Measurements from ENCODE around the gene FGFR2. TPM values are rescaled to one million over a fixed set of nuclear protein-coding genes. Genes with fewer than 3 reads are reported as not detected.

The FGFR2 gene
- total and polyA plus RNA-seq, 9 of the 15 experiments (the other 6 are each of a cell fraction or from before 2014, with no cell fraction given), result 0.20 TPM; not detected in 8

DNA sequence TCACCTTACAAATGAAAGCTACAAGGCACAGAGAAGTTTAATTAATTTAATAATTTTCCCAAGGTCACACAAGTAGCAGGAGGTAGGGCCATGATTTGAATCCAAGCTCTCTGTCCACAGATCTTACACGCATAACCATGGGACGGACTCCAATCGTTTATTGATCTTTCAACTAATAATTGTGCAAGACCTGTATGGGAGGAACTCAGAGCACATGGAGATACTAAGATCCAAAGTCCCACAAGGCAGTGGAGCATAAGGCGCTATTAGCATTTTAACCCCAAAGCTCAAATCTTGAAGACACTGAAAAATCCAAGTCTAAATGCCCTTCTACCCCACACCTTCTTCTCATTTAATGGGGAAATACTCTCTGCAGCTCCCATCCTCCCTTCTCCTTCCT, 143.5 kb downstream of the FGFR2 start:
- Histone ChIP-seq H3K36me3 (ENCODE audit: control insufficient read depth, insufficient read depth, low read length) (no peaks in the 10 kb centered on the region), H3K4me1 (replicated peaks in 1 of 2; ENCODE audit: control insufficient read depth in 2 of 2, insufficient read depth in 2 of 2, low read length in 2 of 2) (no peaks in the 10 kb centered on the region; a peak in 1 of 5 replicates), H3K9ac (ENCODE audit: insufficient read depth in 1 of 2, low read depth in 2 of 2, low read length in 2 of 2) (no peak overlapping the region), H3K9me3 (replicated peaks; ENCODE audit: control insufficient read depth, insufficient read depth, low read depth, low read length) (no peaks in the 10 kb centered on the region), H3K27me3 (ENCODE audit: control insufficient read depth in 2 of 2, insufficient read depth in 2 of 2, low read length in 2 of 2) (no peaks in the 10 kb centered on the region), H4K20me1 (replicated peaks; ENCODE audit: control insufficient read depth, insufficient read depth, low read length) (no peaks in the 10 kb centered on the region), H3K9me1 (ENCODE audit: control insufficient read depth, insufficient read depth, low read length) (no peaks in the 10 kb centered on the region), H3K79me2 (ENCODE audit: control insufficient read depth, insufficient read depth, low read length) (no peaks in the 10 kb centered on the region), H3K4me2 (ENCODE audit: insufficient read depth, low read length) (no peak overlapping the region), H3K27ac (ENCODE audit: extremely low read depth, low read depth, low read length) (no peak overlapping the region), H3K4me3 (no peak overlapping the region), H2AFZ (ENCODE audit: low read depth, low read length) (no peak overlapping the region)
- ATAC-seq (no peak), DNase-seq (ENCODE audit: extremely low read depth in 1 of 4, low spot score in 3 of 4) (no peak), FAIRE-seq (no peak)
- CTCF ChIA-PET (ENCODE audit: low intra/inter-chr PET ratio), result no interaction called here
- POLR2A ChIA-PET, result interaction anchor here (0.7 kb wide), 1 partner anchor 287 kb away, joined by 3 read pairs; no protein-coding TSS in a partner anchor
- 3% methylated on average over 4 of the region's 4 CpGs for WGBS (ENCODE audit: insufficient coverage, low coverage, missing lambda C conversion rate)
- intact Hi-C loops (cut with micrococcal nuclease) (no loop called here), in situ Hi-C loops (cut with MboI) (no loop called here)
- no TSS peak for BruUV-seq (replicated peaks)
- TF ChIP-seq, protein P1, sequence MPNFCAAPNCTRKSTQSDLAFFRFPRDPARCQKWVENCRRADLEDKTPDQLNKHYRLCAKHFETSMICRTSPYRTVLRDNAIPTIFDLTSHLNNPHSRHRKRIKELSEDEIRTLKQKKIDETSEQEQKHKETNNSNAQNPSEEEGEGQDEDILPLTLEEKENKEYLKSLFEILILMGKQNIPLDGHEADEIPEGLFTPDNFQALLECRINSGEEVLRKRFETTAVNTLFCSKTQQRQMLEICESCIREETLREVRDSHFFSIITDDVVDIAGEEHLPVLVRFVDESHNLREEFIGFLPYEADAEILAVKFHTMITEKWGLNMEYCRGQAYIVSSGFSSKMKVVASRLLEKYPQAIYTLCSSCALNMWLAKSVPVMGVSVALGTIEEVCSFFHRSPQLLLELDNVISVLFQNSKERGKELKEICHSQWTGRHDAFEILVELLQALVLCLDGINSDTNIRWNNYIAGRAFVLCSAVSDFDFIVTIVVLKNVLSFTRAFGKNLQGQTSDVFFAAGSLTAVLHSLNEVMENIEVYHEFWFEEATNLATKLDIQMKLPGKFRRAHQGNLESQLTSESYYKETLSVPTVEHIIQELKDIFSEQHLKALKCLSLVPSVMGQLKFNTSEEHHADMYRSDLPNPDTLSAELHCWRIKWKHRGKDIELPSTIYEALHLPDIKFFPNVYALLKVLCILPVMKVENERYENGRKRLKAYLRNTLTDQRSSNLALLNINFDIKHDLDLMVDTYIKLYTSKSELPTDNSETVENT (CRISPR knock-in tag; IDR thresholded peaks at IDR 0.05), result no peak
- no peak for TF ChIP-seq FOXK2 (conservative IDR thresholded peaks at IDR 0.05 in 1 of 2, IDR thresholded peaks at IDR 0.05 in 1 of 2; ENCODE audit: low read depth in 2 of 2)
- no peak for TF ChIP-seq NCOR1 (IDR thresholded peaks at IDR 0.05)
- TF ChIP-seq HDAC3 (IDR thresholded peaks at IDR 0.05; ENCODE audit: borderline replicate concordance, partially characterized antibody), result no peak
- TF ChIP-seq TSC22D4 (tag; IDR thresholded peaks at IDR 0.05), result no peak
- TF ChIP-seq, protein P2, sequence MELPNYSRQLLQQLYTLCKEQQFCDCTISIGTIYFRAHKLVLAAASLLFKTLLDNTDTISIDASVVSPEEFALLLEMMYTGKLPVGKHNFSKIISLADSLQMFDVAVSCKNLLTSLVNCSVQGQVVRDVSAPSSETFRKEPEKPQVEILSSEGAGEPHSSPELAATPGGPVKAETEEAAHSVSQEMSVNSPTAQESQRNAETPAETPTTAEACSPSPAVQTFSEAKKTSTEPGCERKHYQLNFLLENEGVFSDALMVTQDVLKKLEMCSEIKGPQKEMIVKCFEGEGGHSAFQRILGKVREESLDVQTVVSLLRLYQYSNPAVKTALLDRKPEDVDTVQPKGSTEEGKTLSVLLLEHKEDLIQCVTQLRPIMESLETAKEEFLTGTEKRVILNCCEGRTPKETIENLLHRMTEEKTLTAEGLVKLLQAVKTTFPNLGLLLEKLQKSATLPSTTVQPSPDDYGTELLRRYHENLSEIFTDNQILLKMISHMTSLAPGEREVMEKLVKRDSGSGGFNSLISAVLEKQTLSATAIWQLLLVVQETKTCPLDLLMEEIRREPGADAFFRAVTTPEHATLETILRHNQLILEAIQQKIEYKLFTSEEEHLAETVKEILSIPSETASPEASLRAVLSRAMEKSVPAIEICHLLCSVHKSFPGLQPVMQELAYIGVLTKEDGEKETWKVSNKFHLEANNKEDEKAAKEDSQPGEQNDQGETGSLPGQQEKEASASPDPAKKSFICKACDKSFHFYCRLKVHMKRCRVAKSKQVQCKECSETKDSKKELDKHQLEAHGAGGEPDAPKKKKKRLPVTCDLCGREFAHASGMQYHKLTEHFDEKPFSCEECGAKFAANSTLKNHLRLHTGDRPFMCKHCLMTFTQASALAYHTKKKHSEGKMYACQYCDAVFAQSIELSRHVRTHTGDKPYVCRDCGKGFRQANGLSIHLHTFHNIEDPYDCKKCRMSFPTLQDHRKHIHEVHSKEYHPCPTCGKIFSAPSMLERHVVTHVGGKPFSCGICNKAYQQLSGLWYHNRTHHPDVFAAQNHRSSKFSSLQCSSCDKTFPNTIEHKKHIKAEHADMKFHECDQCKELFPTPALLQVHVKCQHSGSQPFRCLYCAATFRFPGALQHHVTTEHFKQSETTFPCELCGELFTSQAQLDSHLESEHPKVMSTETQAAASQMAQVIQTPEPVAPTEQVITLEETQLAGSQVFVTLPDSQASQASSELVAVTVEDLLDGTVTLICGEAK (IDR thresholded peaks at IDR 0.05), result no peak
- TF ChIP-seq, protein P2 (CRISPR knock-in tag; IDR thresholded peaks at IDR 0.05), result no peak
- no peak for TF ChIP-seq CREM (IDR thresholded peaks at IDR 0.05; ENCODE audit: low read depth)
- TF ChIP-seq MBD2 (IDR thresholded peaks at IDR 0.05; ENCODE audit: borderline replicate concordance, low read depth), result no peak
- TF ChIP-seq ZNF232 (CRISPR knock-in tag; IDR thresholded peaks at IDR 0.05), result no peak
- no peak for TF ChIP-seq SRSF1 (IDR thresholded peaks at IDR 0.05; ENCODE audit: low read depth, low read length)
- TF ChIP-seq SREBF1 (IDR thresholded peaks at IDR 0.05; ENCODE audit: borderline replicate concordance, low read depth, low read length), result no peak
- TF ChIP-seq MCM5 (IDR thresholded peaks at IDR 0.05; ENCODE audit: low read depth), result no peak
- TF ChIP-seq ATF7 (IDR thresholded peaks at IDR 0.05), result no peak
